Suprapubic skin (tissue), 3 donors: ENCODE results near the gene DUOX1.

Experiments
- POLR2AphosphoS5 ChIP-seq, 3 donors: sonication (generic); formaldehyde crosslinking; IDR thresholded peaks; one replicate each; pipeline ENCODE4 v1.6.1; 2017; ENCODE audit warnings: antibody characterized with exemption in 3 of 3
- TF ChIP-seq, protein P1 (sequence below), 2 donors: fragments of 200-600 bp in 1 of 2; fragments of 450-650 bp in 1 of 2; sonication (generic) in 1 of 2; IDR thresholded peaks; one replicate each; pipeline ENCODE4 v1.5.1; 2016 to 2019; ENCODE audit warnings: antibody characterized with exemption in 2 of 2, mild to moderate bottlenecking in 1 of 2, moderate library complexity in 1 of 2

DNA sequence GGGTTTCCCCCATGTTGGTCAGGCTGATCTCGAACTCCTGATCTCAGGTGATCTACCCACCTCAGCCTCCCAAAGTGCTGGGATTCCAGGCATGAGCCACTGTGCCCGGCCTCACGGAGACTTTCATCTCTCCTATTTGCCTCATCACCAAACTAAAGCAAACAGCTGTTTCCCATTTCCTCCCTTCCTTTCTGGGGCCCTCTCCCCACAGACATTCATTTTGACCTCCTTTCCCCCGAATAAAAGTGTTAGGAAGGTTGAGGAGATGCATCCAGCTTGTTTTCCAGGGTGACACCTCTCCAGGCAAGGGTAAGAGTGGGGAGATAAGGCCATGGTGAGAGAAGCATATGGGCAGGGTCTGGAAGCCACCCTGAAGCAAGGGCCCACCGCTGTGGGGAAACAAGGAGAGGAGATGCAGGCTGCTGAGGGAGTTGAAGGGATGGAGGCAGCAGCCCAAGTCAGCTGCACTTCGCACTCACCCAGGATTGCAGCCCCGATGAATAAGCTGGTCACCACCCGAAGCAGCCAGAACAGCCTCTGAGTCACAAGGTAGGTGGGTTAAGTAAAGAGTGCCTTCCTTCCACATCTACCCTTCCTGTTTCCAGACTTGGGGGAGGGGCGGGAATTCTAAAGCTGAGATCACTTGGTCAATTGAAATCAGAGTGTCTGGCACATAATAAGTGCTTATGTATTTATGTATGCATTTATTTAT, 7.9 kb upstream of the DUOX1 start:
- TF ChIP-seq, protein P1, sequence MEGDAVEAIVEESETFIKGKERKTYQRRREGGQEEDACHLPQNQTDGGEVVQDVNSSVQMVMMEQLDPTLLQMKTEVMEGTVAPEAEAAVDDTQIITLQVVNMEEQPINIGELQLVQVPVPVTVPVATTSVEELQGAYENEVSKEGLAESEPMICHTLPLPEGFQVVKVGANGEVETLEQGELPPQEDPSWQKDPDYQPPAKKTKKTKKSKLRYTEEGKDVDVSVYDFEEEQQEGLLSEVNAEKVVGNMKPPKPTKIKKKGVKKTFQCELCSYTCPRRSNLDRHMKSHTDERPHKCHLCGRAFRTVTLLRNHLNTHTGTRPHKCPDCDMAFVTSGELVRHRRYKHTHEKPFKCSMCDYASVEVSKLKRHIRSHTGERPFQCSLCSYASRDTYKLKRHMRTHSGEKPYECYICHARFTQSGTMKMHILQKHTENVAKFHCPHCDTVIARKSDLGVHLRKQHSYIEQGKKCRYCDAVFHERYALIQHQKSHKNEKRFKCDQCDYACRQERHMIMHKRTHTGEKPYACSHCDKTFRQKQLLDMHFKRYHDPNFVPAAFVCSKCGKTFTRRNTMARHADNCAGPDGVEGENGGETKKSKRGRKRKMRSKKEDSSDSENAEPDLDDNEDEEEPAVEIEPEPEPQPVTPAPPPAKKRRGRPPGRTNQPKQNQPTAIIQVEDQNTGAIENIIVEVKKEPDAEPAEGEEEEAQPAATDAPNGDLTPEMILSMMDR (IDR thresholded peaks at IDR 0.05) = no peak
- no peak for TF ChIP-seq POLR2AphosphoS5 (IDR thresholded peaks at IDR 0.05)
